Neuronal stem cell (in vitro differentiated cells): Measurements from ENCODE around the gene ABHD2.
A peak's percentile ranks its signal among the peaks of the same experiment; 100 is the strongest.

Experiments
- DNase-seq: peaks from one replicate; pipeline ENCODE4 v3.0.0-alpha.2; 2013; ENCODE audit warnings: low spot score
- H2AFZ ChIP-seq: one replicate; pipeline ENCODE4 v1.6.1; 2013; ENCODE audit warnings: mild to moderate bottlenecking, low read length, inconsistent platforms
- H2AK5ac ChIP-seq: 2 replicates; pipeline ENCODE4 v1.6.1; 2013; ENCODE audit warnings: low read depth, mild to moderate bottlenecking, inconsistent platforms, low read length, moderate library complexity, mixed read lengths
- H2BK120ac ChIP-seq: 2 replicates; pipeline ENCODE4 v1.6.1; 2013; ENCODE audit warnings: low read depth, mild to moderate bottlenecking, inconsistent platforms, low read length, moderate library complexity, mixed read lengths
- H2BK12ac ChIP-seq: one replicate; pipeline ENCODE4 v1.6.1; 2013; ENCODE audit warnings: low read length, inconsistent platforms
- H2BK15ac ChIP-seq: 2 replicates; pipeline ENCODE4 v1.6.1; 2013; ENCODE audit warnings: mild to moderate bottlenecking, low read length, inconsistent platforms, mixed read lengths
- H2BK5ac ChIP-seq: one replicate; pipeline ENCODE4 v1.6.1; 2013; ENCODE audit warnings: inconsistent platforms, mild to moderate bottlenecking, low read length, moderate library complexity
- H3K14ac ChIP-seq: one replicate; pipeline ENCODE4 v1.6.1; 2013; ENCODE audit warnings: low read length, inconsistent platforms
- H3K18ac ChIP-seq: 2 replicates; pipeline ENCODE4 v1.6.1; 2013; ENCODE audit warnings: low read length, inconsistent platforms
- H3K23ac ChIP-seq: 2 replicates; pipeline ENCODE4 v1.6.1; 2013; ENCODE audit warnings: low read depth, mild to moderate bottlenecking, mixed read lengths, low read length, inconsistent platforms; ENCODE audit not compliant: poor library complexity
- H3K27ac ChIP-seq: replicated peaks from 3 replicates; pipeline ENCODE4 v1.5.1; 2013; ENCODE audit warnings: low read length, inconsistent platforms
- H3K27me3 ChIP-seq, 3 experiments: 2 replicates each; pipeline ENCODE4 v1.6.1; 2013; ENCODE audit warnings: low read length in 3 of 3, mild to moderate bottlenecking in 2 of 3, inconsistent platforms in 1 of 3, low read depth in 1 of 3, mixed read lengths in 1 of 3, moderate library complexity in 1 of 3; ENCODE audit not compliant: control insufficient read depth in 3 of 3, insufficient read depth in 3 of 3
- H3K36me3 ChIP-seq, 2 donors: replicated peaks in 1 of 2; 2 replicates each; pipeline ENCODE4 v1.6.1; 2013; ENCODE audit warnings: low read length in 2 of 2; ENCODE audit not compliant: control insufficient read depth in 2 of 2, insufficient read depth in 2 of 2
- H3K4ac ChIP-seq: 2 replicates; pipeline ENCODE4 v1.6.1; 2013; ENCODE audit warnings: inconsistent platforms, mild to moderate bottlenecking, low read length, moderate library complexity
- H3K4me1 ChIP-seq, 2 donors: 1 replicate in 1 of 2; 2 replicates in 1 of 2; pipeline ENCODE4 v1.6.1; 2013; ENCODE audit warnings: low read length in 2 of 2, low read depth in 1 of 2; ENCODE audit not compliant: control insufficient read depth in 2 of 2, insufficient read depth in 1 of 2
- H3K4me2 ChIP-seq: one replicate; pipeline ENCODE4 v1.6.1; 2013; ENCODE audit warnings: mild to moderate bottlenecking, low read length, inconsistent platforms; ENCODE audit not compliant: insufficient read depth, poor library complexity, severe bottlenecking
- H3K4me3 ChIP-seq, 2 donors: 2 replicates each; pipeline ENCODE4 v1.5.1; 2013; ENCODE audit warnings: low read length in 2 of 2, mild to moderate bottlenecking in 2 of 2, inconsistent platforms in 1 of 2, moderate library complexity in 1 of 2
- H3K79me1 ChIP-seq: one replicate; pipeline ENCODE4 v1.6.1; 2013; ENCODE audit warnings: low read depth, mild to moderate bottlenecking, inconsistent platforms, low read length, moderate library complexity
- H3K9ac ChIP-seq: one replicate; pipeline ENCODE4 v1.6.1; 2013; ENCODE audit warnings: mild to moderate bottlenecking, low read depth, low read length, inconsistent platforms; ENCODE audit not compliant: poor library complexity
- H3K9me3 ChIP-seq, 2 donors: replicated peaks in 1 of 2; 2 replicates each; pipeline versions ENCODE3 to v1.6.1; 2013; ENCODE audit warnings: low read length in 2 of 2, mild to moderate bottlenecking in 2 of 2, inconsistent platforms in 1 of 2, low read depth in 1 of 2, mixed read lengths in 1 of 2, moderate library complexity in 1 of 2; ENCODE audit not compliant: control insufficient read depth in 2 of 2, insufficient read depth in 1 of 2
- H4K8ac ChIP-seq: one replicate; pipeline ENCODE4 v1.6.1; 2013; ENCODE audit warnings: low read depth, mild to moderate bottlenecking, inconsistent platforms, low read length, moderate library complexity
- H4K91ac ChIP-seq: one replicate; pipeline ENCODE4 v1.6.1; 2013; ENCODE audit warnings: low read length, low read depth, mild to moderate bottlenecking, inconsistent platforms; ENCODE audit not compliant: poor library complexity
- WGBS, 2 donors: extraction: QIAGEN DNeasy Blood & Tissue Kit; methylation state at CpG; one replicate each; pipeline ENCODE4 v1.1.7; 2013; ENCODE audit warnings: missing lambda C conversion rate in 2 of 2, mixed read lengths in 1 of 2; ENCODE audit not compliant: insufficient read length in 2 of 2, insufficient replicate concordance in 1 of 2; ENCODE audit errors: extremely low coverage in 2 of 2; 5-methylcytosine and 5-hydroxymethylcytosine counted together

The ABHD2 gene

DNA sequence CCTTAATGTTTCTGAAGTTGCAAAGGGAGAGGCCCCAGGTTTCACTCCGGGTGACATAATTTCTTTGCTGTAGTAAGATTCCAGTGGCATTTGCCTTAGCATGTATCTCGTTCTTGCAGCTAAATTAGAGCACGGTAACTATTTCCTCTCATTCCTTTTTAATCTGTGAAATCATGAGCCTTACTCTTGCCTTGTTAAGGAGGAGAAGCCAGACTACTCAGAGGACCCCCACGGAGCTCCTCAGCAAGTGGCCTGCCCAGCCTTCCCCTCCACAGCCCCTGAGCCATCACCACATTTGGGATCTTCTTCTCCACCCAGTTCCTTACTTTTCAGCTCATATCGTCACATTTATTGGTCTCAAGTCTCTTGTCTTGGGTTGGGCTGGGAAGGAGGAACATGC is 54.2 kb downstream of the ABHD2 start:
- Histone ChIP-seq H3K23ac (no peak overlapping the region), H2BK12ac (no peak overlapping the region), H2AFZ (no peak overlapping the region), H2AK5ac (no peak overlapping the region), H4K8ac (no peak overlapping the region), H3K79me1 (no peaks in the 10 kb centered on the region), H4K91ac (no peak overlapping the region), H2BK5ac (no peak overlapping the region), H3K27me3 (no peaks in the 10 kb centered on the region), H2BK120ac (no peak overlapping the region), H3K9ac (no peak overlapping the region), H3K9me3 (no peaks in the 10 kb centered on the region), H3K4me1 (peaks cover 0 to 4% of the 10 kb centered on the region in 2 donors), H3K4me2 (no peak overlapping the region), H3K4me3 (no peak overlapping the region), H3K4ac (no peak overlapping the region), H3K27ac (no peak overlapping the region), H2BK15ac (no peak overlapping the region), H3K36me3 (peaks cover 0 to 3% of the 10 kb centered on the region in 2 donors), H3K14ac (no peak overlapping the region), H3K18ac (no peak overlapping the region)
- no CpG with 5 or more reads among the region's 5 CpGs for WGBS, 2 donors
- DNase-seq: no peak

- Histone ChIP-seq H2AFZ (no peak overlapping the region), H3K79me1 (no peaks in the 10 kb centered on the region), H2AK5ac (no peak overlapping the region), H2BK120ac (no peak overlapping the region), H3K9me3 (no peaks in the 10 kb centered on the region), H4K8ac (no peak overlapping the region), H3K4ac (no peak overlapping the region), H3K9ac (no peak overlapping the region), H3K14ac (no peak overlapping the region), H4K91ac (no peak overlapping the region), H2BK5ac (no peak overlapping the region), H3K4me1 (peaks cover 0 to 4% of the 10 kb centered on the region in 2 donors), H2BK12ac (no peak overlapping the region), H3K18ac (no peak overlapping the region), H3K4me2 (peak overlapping the region; percentile 11), H3K23ac (no peak overlapping the region), H3K36me3 (peaks cover 2 to 3% of the 10 kb centered on the region in 2 donors), H2BK15ac (no peak overlapping the region), H3K27ac (no peak overlapping the region), H3K27me3 (no peaks in the 10 kb centered on the region), H3K4me3 (no peak overlapping the region)
- WGBS, 2 donors: no CpG with 5 or more reads among the region's 6 CpGs
- DNase-seq: no peak
Observed at GRCh38 chr15:89143503-89144162, 55.4 kb downstream of the ABHD2 start.

GRCh38 chr15:89144491-89144890 is 56.2 kb downstream of the ABHD2 start:
- no CpG with 5 or more reads among the region's 3 CpGs for WGBS, 2 donors
- no peak overlapping the region for H3K4me2 ChIP-seq

DNA sequence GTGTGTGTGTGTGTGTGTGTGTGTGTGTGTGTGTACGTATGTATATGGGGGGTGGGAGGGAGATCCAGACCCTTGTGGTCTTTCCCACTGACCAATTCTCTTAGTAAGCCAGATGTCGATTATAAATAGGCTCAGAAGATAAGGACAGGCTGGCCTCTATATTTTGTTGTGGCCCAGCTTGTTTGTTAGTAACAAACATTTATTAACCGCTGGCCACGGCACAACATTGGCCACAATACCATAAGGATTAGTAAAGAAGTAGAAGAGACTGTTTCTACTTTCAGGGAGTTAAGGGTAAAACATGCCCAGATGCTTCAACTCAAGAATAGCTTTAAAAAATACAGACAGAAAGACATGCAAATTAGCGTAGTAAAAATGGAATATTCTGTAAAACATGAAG is 58.1 kb downstream of the ABHD2 start:
- WGBS, 2 donors: 80% methylated on average over 1 of the region's 5 CpGs; no CpG with 5 or more reads in 1 of the 2 donors

More at GRCh38 chr15:89144491-89144890, 56.2 kb downstream of the ABHD2 start:
- H3K14ac ChIP-seq: no peak overlapping the region
- H3K9ac ChIP-seq: no peak overlapping the region
- no peak overlapping the region for H4K8ac ChIP-seq
- peaks cover 0 to 4% of the 10 kb centered on the region in 2 donors for H3K4me1 ChIP-seq
- H4K91ac ChIP-seq: no peak overlapping the region
- H3K79me1 ChIP-seq: no peaks in the 10 kb centered on the region
- no peak overlapping the region for H2AFZ ChIP-seq
- no peak overlapping the region for H2BK5ac ChIP-seq
- no peak overlapping the region for H3K23ac ChIP-seq
- H3K4ac ChIP-seq: no peak overlapping the region
- no peak overlapping the region for H2BK12ac ChIP-seq
- no peaks in the 10 kb centered on the region for H3K9me3 ChIP-seq
- no peaks in the 10 kb centered on the region for H3K27me3 ChIP-seq
- no peak for DNase-seq
- H3K27ac ChIP-seq: no peak overlapping the region
- no peak overlapping the region for H2BK120ac ChIP-seq
- H3K36me3 ChIP-seq: peaks cover 2 to 3% of the 10 kb centered on the region in 2 donors
- no peak overlapping the region for H2AK5ac ChIP-seq
- H2BK15ac ChIP-seq: no peak overlapping the region
- H3K4me3 ChIP-seq: no peak overlapping the region
- H3K18ac ChIP-seq: no peak overlapping the region

More for the DNA sequence above, 58.1 kb downstream of the ABHD2 start:
- peaks cover 0 to 4% of the 10 kb centered on the region in 2 donors for H3K4me1 ChIP-seq
- H3K23ac ChIP-seq: no peak overlapping the region
- H2AFZ ChIP-seq: no peak overlapping the region
- no peak overlapping the region for H2BK12ac ChIP-seq
- no peak overlapping the region for H4K8ac ChIP-seq
- no peaks in the 10 kb centered on the region for H3K79me1 ChIP-seq
- H3K4ac ChIP-seq: no peak overlapping the region
- no peak for DNase-seq
- H4K91ac ChIP-seq: no peak overlapping the region
- no peak overlapping the region for H3K9ac ChIP-seq
- H3K4me2 ChIP-seq: no peak overlapping the region
- no peak overlapping the region for H3K27ac ChIP-seq
- H2BK15ac ChIP-seq: no peak overlapping the region
- H3K36me3 ChIP-seq: peaks cover under 1 to 2% of the 10 kb centered on the region in 2 donors
- no peak overlapping the region for H3K4me3 ChIP-seq
- H3K9me3 ChIP-seq: no peaks in the 10 kb centered on the region
- no peaks in the 10 kb centered on the region for H3K27me3 ChIP-seq
- H2BK5ac ChIP-seq: no peak overlapping the region
- no peak overlapping the region for H3K18ac ChIP-seq
- no peak overlapping the region for H2AK5ac ChIP-seq
- H2BK120ac ChIP-seq: no peak overlapping the region
- no peak overlapping the region for H3K14ac ChIP-seq
